LNCaP clone FGC (cell line): ENCODE results near the gene METTL9.

Experiments used
- DNase-seq: peaks from one replicate; pipeline ENCODE4 v3.0.0-alpha.2; 2011; ENCODE audit warnings: low read depth
- H3K4me3 ChIP-seq: 2 replicates; pipeline ENCODE4 v1.5.1; 2011; ENCODE audit warnings: mild to moderate bottlenecking, low read depth, low read length, control low read depth
- TF ChIP-seq, protein P1 (sequence below): IDR thresholded peaks from 2 replicates; pipeline ENCODE4 v1.5.1; 2012; ENCODE audit warnings: mild to moderate bottlenecking; ENCODE audit not compliant: control insufficient read depth, insufficient read depth; ENCODE audit errors: extremely low read depth

The METTL9 gene

DNA sequence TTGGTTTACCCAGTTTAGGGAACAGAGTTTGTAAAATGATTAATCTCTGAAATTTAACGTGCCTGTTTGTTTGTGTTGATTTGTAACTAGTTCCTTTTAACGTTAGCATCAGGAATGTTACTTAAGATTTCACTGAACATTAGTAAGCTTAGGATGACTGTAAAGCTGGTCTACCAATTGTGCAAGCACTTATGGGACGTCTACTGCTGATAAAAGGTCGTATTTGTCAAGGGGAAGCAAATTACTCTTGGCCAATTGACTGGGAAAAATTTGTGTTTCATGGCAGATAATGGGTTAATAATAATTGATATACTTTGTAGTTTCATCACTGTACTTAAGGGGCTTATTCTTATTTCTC is 11.8 kb downstream of the METTL9 start:
- no peak for DNase-seq
- TF ChIP-seq, protein P1, sequence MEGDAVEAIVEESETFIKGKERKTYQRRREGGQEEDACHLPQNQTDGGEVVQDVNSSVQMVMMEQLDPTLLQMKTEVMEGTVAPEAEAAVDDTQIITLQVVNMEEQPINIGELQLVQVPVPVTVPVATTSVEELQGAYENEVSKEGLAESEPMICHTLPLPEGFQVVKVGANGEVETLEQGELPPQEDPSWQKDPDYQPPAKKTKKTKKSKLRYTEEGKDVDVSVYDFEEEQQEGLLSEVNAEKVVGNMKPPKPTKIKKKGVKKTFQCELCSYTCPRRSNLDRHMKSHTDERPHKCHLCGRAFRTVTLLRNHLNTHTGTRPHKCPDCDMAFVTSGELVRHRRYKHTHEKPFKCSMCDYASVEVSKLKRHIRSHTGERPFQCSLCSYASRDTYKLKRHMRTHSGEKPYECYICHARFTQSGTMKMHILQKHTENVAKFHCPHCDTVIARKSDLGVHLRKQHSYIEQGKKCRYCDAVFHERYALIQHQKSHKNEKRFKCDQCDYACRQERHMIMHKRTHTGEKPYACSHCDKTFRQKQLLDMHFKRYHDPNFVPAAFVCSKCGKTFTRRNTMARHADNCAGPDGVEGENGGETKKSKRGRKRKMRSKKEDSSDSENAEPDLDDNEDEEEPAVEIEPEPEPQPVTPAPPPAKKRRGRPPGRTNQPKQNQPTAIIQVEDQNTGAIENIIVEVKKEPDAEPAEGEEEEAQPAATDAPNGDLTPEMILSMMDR: no peak
- no peak overlapping the region for H3K4me3 ChIP-seq

DNA sequence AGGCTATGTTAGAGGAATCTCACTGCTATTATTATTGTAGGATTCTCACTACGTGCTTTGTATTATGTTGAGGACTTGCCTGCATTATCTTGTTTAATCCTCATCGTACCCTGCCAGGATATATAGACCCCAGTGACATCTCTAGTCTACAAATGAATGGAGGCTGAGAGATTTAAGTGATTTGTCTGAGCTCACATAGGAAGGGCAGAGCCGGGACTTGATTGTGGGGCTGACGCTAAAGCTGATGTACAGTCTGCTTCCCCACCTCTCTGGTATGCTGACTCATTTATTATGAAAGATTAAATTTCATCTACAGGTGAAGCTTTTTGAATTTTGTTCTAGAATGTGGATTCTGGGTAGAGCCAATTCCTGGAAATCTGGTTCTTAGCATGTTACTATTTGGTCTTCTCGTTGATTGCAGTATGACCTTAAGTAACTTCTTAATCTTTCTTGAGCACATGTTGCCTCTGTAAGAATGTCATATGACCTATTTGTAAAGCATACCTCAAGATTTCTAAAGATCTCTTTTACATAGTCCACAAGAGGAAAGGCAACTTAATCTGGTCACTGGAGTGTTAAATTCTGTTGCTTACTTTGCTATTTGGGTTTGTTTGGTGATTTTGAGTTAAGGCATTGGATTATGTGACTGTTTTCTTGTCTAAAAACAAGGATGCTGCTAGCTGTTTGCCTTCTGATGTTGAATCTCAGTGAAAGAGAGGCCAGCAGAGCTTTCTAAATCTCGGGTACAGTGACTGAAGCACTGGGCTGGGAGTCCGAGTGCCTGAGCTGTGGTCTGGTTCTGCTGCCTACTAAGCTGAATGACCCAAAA is 12.4 kb downstream of the METTL9 start:
- TF ChIP-seq, protein P1: no peak
- DNase-seq: no peak
- H3K4me3 ChIP-seq: no peak overlapping the region

DNA sequence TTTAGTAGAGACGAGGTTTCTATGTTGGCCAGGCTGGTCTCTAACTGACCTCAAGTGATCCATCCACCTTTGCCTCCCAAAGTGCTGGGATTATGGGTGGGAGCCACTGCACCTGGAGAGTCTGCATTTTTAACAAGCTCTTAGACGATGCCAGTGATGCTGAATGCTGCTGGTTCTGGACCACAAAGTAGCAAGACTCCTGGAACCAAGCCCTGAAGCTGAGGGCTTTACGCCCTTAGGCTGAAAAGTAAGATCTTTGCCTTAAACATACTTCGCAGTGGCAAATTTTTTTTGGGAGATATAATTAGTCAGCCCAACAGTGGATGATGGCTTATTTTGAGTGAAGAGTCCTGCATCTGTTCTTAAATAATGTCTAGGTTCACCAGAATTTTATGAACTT is 14.0 kb downstream of the METTL9 start:
- no peak for DNase-seq
- no peak overlapping the region for H3K4me3 ChIP-seq
- TF ChIP-seq, protein P1: no peak

DNA sequence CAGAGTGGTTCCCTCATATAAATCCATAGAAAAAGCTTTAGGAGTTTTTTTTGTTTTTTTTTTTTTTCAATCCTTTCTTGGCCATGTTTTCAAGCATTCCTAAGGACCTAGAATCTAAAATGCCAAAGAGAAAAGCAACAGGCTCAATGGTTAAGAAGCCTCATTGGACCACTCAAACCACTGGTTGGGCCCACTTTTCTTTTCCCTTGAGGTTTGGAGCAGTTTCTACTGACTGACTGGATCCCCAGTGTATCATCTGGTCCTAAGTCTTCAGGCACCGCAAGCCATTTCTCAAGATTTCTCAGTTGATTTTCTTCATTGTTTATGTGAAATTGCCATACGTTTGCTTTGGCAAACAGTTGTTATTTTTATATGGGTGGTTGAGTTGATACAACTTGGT is 14.4 kb downstream of the METTL9 start:
- DNase-seq: no peak
- H3K4me3 ChIP-seq: no peak overlapping the region
- TF ChIP-seq, protein P1: no peak

DNA sequence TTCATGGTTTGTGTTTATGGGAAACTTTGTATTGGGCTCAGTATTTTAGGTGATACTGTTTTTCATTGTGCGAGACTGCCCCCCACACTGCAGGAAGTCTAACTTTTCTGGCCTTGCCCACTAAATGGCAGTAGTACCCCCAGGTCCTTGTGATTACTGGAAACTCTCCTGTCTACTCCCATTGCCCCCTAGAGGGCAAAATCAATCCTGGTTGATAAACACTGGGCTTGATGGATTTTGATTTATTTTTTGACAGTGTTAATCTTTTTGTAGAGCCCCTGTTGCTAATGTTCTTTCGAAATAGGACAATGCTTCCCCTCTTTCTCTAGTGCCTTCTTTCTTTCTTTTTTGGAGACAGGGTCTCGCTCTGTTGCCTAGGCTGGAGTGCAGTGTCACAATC is 15.5 kb downstream of the METTL9 start:
- no peak overlapping the region for H3K4me3 ChIP-seq
- DNase-seq: no peak
- TF ChIP-seq, protein P1: no peak

DNA sequence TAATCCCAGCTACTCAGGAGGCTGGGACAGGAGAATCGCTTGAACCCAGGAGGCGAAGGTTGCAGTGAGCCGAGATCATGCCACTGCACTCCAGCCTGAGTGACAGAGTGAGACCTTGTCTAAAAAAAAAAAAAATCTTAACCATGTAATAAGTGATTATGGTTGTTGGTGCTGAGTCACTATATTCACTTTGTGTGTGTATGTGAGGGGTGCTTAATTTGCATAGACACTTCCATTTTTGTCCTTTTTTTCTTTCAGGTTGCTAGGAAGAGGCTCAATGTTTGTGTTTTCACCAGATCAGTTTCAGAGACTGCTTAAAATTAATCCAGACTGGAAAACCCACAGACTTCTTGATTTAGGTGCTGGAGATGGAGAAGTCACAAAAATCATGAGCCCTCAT is 18.2 kb downstream of the METTL9 start:
- H3K4me3 ChIP-seq: no peak overlapping the region
- TF ChIP-seq, protein P1: no peak
- no peak for DNase-seq

DNA sequence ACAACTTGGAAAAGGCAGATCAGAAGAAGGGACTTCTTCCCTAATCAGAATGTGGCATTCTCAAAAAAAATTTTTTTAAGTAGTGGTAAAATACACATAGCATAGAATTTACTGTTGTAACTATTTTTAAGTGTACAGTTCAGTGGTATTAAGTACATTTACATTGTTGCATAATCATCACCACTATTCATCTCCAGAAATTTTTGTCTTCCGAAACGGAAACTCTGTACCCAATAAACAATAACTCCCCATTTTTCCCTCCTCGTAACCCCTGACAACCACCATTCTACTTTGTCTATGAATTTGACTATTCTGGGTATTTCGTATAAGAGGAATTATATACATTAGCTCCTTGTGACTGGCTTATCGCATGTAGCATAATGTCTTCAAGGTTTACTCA is 18.9 kb downstream of the METTL9 start:
- TF ChIP-seq, protein P1: no peak
- no peak for DNase-seq
- H3K4me3 ChIP-seq: no peak overlapping the region
